Stimulated activated CD4-positive, alpha-beta T cell treated with anti-CD3 and anti-CD28 coated beads, TNF-alpha, amount 100 ng/mL, for 1 hour (primary cell): ENCODE results near the gene NCAPH2.

Experiments used
- DNase-seq, 3 donors: peaks; one replicate each; pipeline ENCODE4 v3.0.0-alpha.2; 2020; ENCODE audit warnings: low read depth in 3 of 3, low spot score in 1 of 3

Gene NCAPH2

GRCh38 chr22:50488886-50489285, 19.1 kb upstream of the NCAPH2 start:
- DNase-seq: no peak

- no peak for DNase-seq
Measured at GRCh38 chr22:50489363-50490243, 18.4 kb upstream of the NCAPH2 start.

- DNase-seq: no peak
Measured at GRCh38 chr22:50490531-50491308, 17.3 kb upstream of the NCAPH2 start.

GRCh38 chr22:50497093-50497492, 10.9 kb upstream of the NCAPH2 start:
- no peak for DNase-seq

GRCh38 chr22:50498322-50498890, 9.6 kb upstream of the NCAPH2 start:
- peak; percentile 30 to 40 (median 37) for DNase-seq

- DNase-seq: no peak
Measured at GRCh38 chr22:50500452-50500851, 7.6 kb upstream of the NCAPH2 start.

GRCh38 chr22:50502096-50502495, 5.9 kb upstream of the NCAPH2 start:
- no peak for DNase-seq

GRCh38 chr22:50502628-50503474, 5.2 kb upstream of the NCAPH2 start:
- no peak for DNase-seq

GRCh38 chr22:50503475-50504145, 4.4 kb upstream of the NCAPH2 start:
- DNase-seq: no peak

- no peak for DNase-seq
Measured at GRCh38 chr22:50504369-50505211, 3.4 kb upstream of the NCAPH2 start.

GRCh38 chr22:50505276-50505775, 2.7 kb upstream of the NCAPH2 start:
- DNase-seq: no peak

GRCh38 chr22:50505776-50506610, 2.0 kb upstream of the NCAPH2 start:
- DNase-seq: no peak

GRCh38 chr22:50506611-50507420, 1.2 kb upstream of the NCAPH2 start:
- DNase-seq: no peak

- peak; percentile 90 to 96 (median 93) for DNase-seq
Measured at GRCh38 chr22:50507421-50507990, 518 bp upstream of the NCAPH2 start, which contains the start of gene LMF2. TSS of gene LMF2 (minus strand) at chr22:50507702. CDS start at chr22:50507675, 27 bp downstream.

- DNase-seq: no peak
Measured at GRCh38 chr22:50508897-50509296, 873 bp downstream of the NCAPH2 start.

GRCh38 chr22:50513175-50513574, 5.2 kb downstream of the NCAPH2 start:
- DNase-seq: no peak

- DNase-seq: no peak
Measured at GRCh38 chr22:50516068-50516467, 8.0 kb downstream of the NCAPH2 start.
